Hepatocyte (in vitro differentiated cells): ENCODE measurements around the gene CDC45.

Experiments
- CTCF ChIP-seq: fragments of 200-600 bp; sonication (generic); IDR thresholded peaks from 2 replicates; pipeline ENCODE4 v1.5.1; 2016; ENCODE audit warnings: antibody characterized with exemption, mild to moderate bottlenecking; ENCODE audit not compliant: poor library complexity
- EZH2 ChIP-seq: fragments of 200-600 bp; sonication (generic); IDR thresholded peaks from 2 replicates; pipeline ENCODE4 v1.6.1; 2016; ENCODE audit warnings: antibody characterized with exemption, mild to moderate bottlenecking, borderline replicate concordance
- EZH2phosphoT487 ChIP-seq: fragments of 200-600 bp; sonication (generic); IDR thresholded peaks from one replicate; pipeline ENCODE4 v1.6.1; 2018; ENCODE audit warnings: antibody characterized with exemption, mild to moderate bottlenecking, low read depth, moderate library complexity; ENCODE audit not compliant: unreplicated experiment, severe bottlenecking

- TF ChIP-seq CTCF (no peak), EZH2 (no peak), EZH2phosphoT487 (no peak)
These were observed 451 bp downstream of the CDC45 start for GRCh38 chr22:19480173-19480568.
